Subcutaneous adipose tissue (tissue), 4 donors: ENCODE measurements around the gene FAM78A. TPM values are rescaled to one million over a fixed set of nuclear protein-coding genes. Genes with fewer than 3 reads are reported as not detected.

Experiments used
- CTCF ChIP-seq: fragments of 450-650 bp; IDR thresholded peaks from one replicate; pipeline ENCODE4 v1.5.1; 2016; ENCODE audit warnings: low read depth, mild to moderate bottlenecking, control low read depth, antibody characterized with exemption, moderate library complexity
- total RNA-seq, 4 donors: library from RNA; depleted of rRNA; stranded (reverse); fragments of >200 nt; gene quantifications; one replicate each; pipeline ENCODE4 v1.1.0, GENCODE V29; 2016

Gene FAM78A
- total RNA-seq, 4 donors from 2014 or later, result 2.3 to 8.2 (median 3.2) TPM

DNA sequence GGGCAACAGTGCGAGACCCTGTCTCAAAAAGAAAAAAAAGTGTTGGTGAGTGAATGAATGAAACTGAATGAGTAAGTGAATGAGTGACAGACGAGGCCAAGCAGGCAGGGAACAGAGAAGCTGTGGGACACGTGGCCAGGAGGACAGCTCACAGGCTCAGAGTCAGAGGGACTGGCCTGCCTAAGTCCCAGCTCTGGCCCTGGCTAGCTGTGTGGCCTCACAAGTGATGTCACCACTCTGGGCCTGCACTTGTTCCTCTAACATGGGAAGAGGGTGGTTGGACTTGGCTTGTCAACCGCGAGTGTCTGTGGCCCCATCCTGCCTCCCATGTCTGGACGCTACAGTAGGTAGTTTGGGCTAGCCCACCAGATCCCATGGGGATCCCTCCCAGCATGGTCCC lies 8.5 kb upstream of the FAM78A start:
- TF ChIP-seq CTCF, result no peak

- TF ChIP-seq CTCF, result no peak
Measured at GRCh38 chr9:131282688-131283422, 6.5 kb upstream of the FAM78A start.

DNA sequence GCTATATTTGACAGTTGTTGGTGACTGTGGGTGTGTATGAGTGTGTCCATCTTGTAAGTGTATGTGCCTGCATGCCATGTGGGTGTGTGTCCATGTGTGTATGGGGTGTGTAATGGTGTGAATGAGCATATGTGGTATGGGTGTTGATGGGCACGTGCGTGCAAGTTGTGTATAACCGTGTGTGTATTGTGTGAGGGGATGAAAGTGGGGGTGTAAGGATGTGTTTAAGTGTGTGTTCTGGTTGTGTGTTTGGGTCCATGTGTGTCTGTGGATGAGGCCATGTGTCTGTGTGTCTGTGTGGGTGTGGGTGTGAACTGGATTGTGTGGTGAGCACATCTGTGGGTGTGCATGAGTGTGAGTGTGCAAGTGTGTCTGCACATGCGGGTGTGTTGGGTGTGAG lies 5.9 kb upstream of the FAM78A start:
- TF ChIP-seq CTCF, result no peak

- TF ChIP-seq CTCF, result no peak
Measured at GRCh38 chr9:131281119-131281965, 5.0 kb upstream of the FAM78A start.

- TF ChIP-seq CTCF, result no peak
Measured at GRCh38 chr9:131280660-131281059, 4.3 kb upstream of the FAM78A start.

DNA sequence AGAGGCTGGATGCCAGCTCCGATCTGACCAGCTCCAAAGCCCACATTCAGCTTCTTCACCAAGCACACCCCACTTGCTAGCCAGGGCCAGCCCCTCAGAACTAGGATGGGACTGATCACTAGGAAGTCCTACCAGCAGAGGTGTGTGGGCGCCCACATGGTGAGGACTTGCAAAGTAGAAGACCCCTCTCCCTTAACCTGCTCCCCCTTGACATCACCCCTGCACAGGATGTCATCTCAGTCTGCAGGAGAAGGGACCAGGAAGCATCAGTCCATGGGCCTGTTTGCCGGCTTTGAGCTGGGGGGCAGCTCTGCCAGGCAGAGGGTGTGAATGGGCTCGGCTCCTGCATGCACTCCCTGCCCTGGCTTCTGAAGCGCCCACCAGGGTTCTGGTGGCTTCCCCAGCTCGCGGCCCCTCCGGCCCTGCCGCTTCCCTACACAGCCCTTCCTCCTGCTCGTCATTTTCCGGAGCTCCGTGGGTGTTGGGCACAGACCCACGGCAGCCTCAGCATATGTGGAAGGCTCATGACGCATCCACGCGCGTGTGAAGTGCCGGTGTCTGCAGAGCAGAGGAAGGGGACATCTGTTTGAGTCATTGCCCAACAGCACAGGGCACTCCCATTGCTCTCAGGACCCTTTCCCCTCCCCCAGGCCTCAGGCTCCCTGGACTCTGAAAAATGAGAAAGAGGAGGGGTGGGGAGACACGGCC lies 3.7 kb upstream of the FAM78A start:
- TF ChIP-seq CTCF, result no peak
